Measurements from ENCODE around the gene BEST3. TPM values are rescaled to one million over a fixed set of nuclear protein-coding genes. Genes with fewer than 3 reads are reported as not detected.

The BEST3 gene
- total and polyA plus RNA-seq, 2 donors (not counting 3 experiments of a cell fraction or from before 2014, with no cell fraction given): 0.12 to 0.18 TPM

DNA sequence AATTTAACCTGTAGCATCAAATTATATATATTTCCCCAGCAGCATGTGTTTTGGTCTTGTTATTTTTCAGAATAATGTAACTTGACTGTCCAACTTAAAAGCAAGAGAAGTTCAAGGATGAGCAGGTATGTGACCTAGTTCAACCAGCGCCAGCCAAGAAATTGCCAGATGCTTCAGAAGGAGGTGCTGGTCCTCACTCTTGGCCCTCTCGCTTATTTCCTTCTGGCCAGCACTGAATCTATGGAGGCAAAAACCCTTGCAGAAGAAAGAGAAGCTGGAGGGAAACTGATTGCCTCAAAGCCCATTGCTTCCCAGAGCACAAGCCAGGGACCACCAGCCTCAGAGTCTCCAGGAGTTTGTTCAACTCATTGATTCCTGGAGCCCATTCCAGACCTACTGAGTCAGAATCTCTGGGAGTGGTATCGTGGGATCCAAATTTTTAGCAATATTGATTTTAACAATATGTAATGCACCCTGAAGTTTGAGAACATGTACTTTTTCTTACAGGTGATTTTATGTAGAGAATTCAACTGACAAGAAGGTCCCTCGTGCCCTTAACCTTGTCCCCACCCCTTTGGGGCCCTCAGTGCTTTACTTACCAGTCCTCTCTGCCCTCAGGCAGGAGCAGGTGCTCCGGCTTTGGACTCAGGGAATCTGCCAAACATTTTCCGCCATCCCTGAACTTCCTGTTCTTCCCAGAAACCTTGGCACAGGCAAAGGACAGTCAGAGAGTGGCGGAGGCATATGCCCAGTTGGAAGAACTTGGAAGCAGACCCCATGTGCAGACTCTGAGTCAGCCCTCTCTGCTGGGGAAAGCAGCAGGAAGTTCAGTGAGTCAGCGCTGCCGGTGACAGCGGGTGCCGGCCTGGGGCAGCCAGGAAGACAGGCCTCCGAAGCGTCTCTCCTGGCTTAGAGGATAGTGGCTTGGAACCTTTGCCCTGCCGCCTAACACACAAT lies 10.4 kb downstream of the BEST3 start:
- H4K20me1 ChIP-seq (replicated peaks; ENCODE audit: control insufficient read depth, extremely low read depth, insufficient read depth, low read length): no peaks in the 10 kb centered on the region
- H3K4me2 ChIP-seq (ENCODE audit: insufficient read depth, low read length): peak overlapping the region; percentile 53
- POLR2A ChIA-PET: interaction anchor here (0.7 kb wide), 1 partner anchor 1853 kb away, joined by 3 read pairs; no protein-coding TSS in a partner anchor
- H2AFZ ChIP-seq (ENCODE audit: low read depth, low read length): no peak overlapping the region
- no peaks in the 10 kb centered on the region for H3K9me1 ChIP-seq (replicated peaks; ENCODE audit: control insufficient read depth, extremely low read depth, insufficient read depth, low read length)
- no peaks in the 10 kb centered on the region for H3K36me3 ChIP-seq (ENCODE audit: control insufficient read depth in 2 of 2, extremely low read depth in 1 of 2, insufficient read depth in 2 of 2, low read length in 2 of 2)
- peak; percentile 96 for DNase-seq (ENCODE audit: low read depth, low spot score)
- peak overlapping the region; percentile 28 for H3K9ac ChIP-seq (replicated peaks; ENCODE audit: extremely low read depth, insufficient read depth, low read length)
- peaks cover 28% of the 10 kb centered on the region for H3K4me1 ChIP-seq (ENCODE audit: control insufficient read depth, extremely low read depth, insufficient read depth, low read length)
- TSS peak; percentile 36 for BruUV-seq (replicated peaks)
- no peaks in the 10 kb centered on the region for H3K27me3 ChIP-seq (ENCODE audit: control insufficient read depth in 2 of 2, insufficient read depth in 2 of 2, low read length in 2 of 2)
- CTCF ChIA-PET: interaction anchor here (2.6 kb wide), 1 partner anchor 24 kb away, joined by 9 read pairs; no protein-coding TSS in a partner anchor
- no peak overlapping the region for H3K4me3 ChIP-seq (replicated peaks in 1 of 3; ENCODE audit: insufficient read depth in 1 of 3, low read depth in 1 of 3, low read length in 3 of 3)
- peak overlapping the region; percentile 81 for H3K27ac ChIP-seq (ENCODE audit: insufficient read depth, low read depth, low read length)
- dilution Hi-C loops (cut with MboI; ENCODE audit: extremely low pct_ligation_motif_present, low sequenced_read_pairs) (no loop called here), intact Hi-C loops (cut with micrococcal nuclease) (loop anchor here (1.0 to 5.0 kb wide), 3 partner anchors 50 to 134 kb away; partner anchors contain the start of genes CCT2 and RAB3IP)
- peak; percentile 100 for FAIRE-seq
- H3K79me2 ChIP-seq (ENCODE audit: control insufficient read depth, insufficient read depth, low read length): no peaks in the 10 kb centered on the region
- TF ChIP-seq POLR2A (IDR thresholded peaks at IDR 0.05; ENCODE audit: low read depth, low read length): peak; percentile 32
- peak; percentile 66 for TF ChIP-seq GATA2 (IDR thresholded peaks at IDR 0.05; ENCODE audit: insufficient read depth, insufficient read length, low read depth, low read length)
- TF ChIP-seq FOS (IDR thresholded peaks at IDR 0.05; ENCODE audit: borderline replicate concordance, insufficient read depth, low read length): peak; percentile 99
- TF ChIP-seq, protein P1, sequence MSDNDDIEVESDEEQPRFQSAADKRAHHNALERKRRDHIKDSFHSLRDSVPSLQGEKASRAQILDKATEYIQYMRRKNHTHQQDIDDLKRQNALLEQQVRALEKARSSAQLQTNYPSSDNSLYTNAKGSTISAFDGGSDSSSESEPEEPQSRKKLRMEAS (IDR thresholded peaks at IDR 0.05; ENCODE audit: insufficient read depth, insufficient read length): peak; percentile 46
- TF ChIP-seq EZH2 (IDR thresholded peaks at IDR 0.05; ENCODE audit: borderline replicate concordance, low read depth, low read length, severe bottlenecking): no peak
- TF ChIP-seq, protein P2, sequence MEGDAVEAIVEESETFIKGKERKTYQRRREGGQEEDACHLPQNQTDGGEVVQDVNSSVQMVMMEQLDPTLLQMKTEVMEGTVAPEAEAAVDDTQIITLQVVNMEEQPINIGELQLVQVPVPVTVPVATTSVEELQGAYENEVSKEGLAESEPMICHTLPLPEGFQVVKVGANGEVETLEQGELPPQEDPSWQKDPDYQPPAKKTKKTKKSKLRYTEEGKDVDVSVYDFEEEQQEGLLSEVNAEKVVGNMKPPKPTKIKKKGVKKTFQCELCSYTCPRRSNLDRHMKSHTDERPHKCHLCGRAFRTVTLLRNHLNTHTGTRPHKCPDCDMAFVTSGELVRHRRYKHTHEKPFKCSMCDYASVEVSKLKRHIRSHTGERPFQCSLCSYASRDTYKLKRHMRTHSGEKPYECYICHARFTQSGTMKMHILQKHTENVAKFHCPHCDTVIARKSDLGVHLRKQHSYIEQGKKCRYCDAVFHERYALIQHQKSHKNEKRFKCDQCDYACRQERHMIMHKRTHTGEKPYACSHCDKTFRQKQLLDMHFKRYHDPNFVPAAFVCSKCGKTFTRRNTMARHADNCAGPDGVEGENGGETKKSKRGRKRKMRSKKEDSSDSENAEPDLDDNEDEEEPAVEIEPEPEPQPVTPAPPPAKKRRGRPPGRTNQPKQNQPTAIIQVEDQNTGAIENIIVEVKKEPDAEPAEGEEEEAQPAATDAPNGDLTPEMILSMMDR (IDR thresholded peaks at IDR 0.05; ENCODE audit: extremely low read depth in 1 of 2, insufficient read depth in 1 of 2, low read depth in 1 of 2, low read length in 2 of 2): no peak
- peak; percentile 89 for TF ChIP-seq JUN (IDR thresholded peaks at IDR 0.05; ENCODE audit: borderline replicate concordance, insufficient read depth, insufficient read length, low read depth)
- peak; percentile 24 for TF ChIP-seq MYC (IDR thresholded peaks at IDR 0.05; ENCODE audit: low read depth, low read length)
- TF ChIP-seq POLR2AphosphoS5 (IDR thresholded peaks at IDR 0.05; ENCODE audit: insufficient read depth, low read depth, low read length): peak; percentile 96
- H3K9me3 ChIP-seq (replicated peaks; ENCODE audit: control insufficient read depth, insufficient read depth, low read length): no peaks in the 10 kb centered on the region
